PC-3 (cell line): ENCODE results near the gene AMFR.

Experiments
- EZH2 ChIP-seq: fragments of 300-600 bp; sonication (generic); IDR thresholded peaks from one replicate; pipeline ENCODE4 v1.6.1; 2017; ENCODE audit warnings: antibody characterized with exemption, mild to moderate bottlenecking, low read length; ENCODE audit not compliant: unreplicated experiment
- EZH2phosphoT487 ChIP-seq: fragments of 300-600 bp; sonication (generic); IDR thresholded peaks from 2 replicates; pipeline ENCODE4 v1.6.1; 2018; ENCODE audit warnings: mild to moderate bottlenecking, antibody characterized with exemption, low read length, borderline replicate concordance
- TF ChIP-seq, protein P1 (sequence below): fragments of 300-600 bp; sonication (generic); conservative IDR thresholded peaks from 2 replicates; pipeline ENCODE4 v1.5.1; 2017; ENCODE audit warnings: antibody characterized with exemption, low read depth, mild to moderate bottlenecking, low read length

- TF ChIP-seq, protein P1, sequence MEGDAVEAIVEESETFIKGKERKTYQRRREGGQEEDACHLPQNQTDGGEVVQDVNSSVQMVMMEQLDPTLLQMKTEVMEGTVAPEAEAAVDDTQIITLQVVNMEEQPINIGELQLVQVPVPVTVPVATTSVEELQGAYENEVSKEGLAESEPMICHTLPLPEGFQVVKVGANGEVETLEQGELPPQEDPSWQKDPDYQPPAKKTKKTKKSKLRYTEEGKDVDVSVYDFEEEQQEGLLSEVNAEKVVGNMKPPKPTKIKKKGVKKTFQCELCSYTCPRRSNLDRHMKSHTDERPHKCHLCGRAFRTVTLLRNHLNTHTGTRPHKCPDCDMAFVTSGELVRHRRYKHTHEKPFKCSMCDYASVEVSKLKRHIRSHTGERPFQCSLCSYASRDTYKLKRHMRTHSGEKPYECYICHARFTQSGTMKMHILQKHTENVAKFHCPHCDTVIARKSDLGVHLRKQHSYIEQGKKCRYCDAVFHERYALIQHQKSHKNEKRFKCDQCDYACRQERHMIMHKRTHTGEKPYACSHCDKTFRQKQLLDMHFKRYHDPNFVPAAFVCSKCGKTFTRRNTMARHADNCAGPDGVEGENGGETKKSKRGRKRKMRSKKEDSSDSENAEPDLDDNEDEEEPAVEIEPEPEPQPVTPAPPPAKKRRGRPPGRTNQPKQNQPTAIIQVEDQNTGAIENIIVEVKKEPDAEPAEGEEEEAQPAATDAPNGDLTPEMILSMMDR = no peak
- TF ChIP-seq EZH2 = no peak
- TF ChIP-seq EZH2phosphoT487 = no peak
Observed at GRCh38 chr16:56362057-56362655, 63.2 kb downstream of the AMFR start.
